Activated CD4-positive, alpha-beta memory T cell treated with anti-CD3 and anti-CD28 coated beads for 36 hours (primary cell): Measurements from ENCODE around the gene FAM117A. TPM values are rescaled to one million over a fixed set of nuclear protein-coding genes. Genes with fewer than 3 reads are reported as not detected.
"Not testable (repeated sequence)": the region's sequence is repeated elsewhere in the genome, so short reads cannot be mapped to it uniquely, and the experiment has no call there.

ENCODE experiments used
- CTCF ChIA-PET: fragments of 350-600 bp; sonication (Branson Sonifier 250); formaldehyde crosslinking; loops from one replicate; lab custom pipeline; 2021; ENCODE audit warnings: antibody characterized with exemption, inconsistent platforms; lab: Charles Lee
- POLR2A ChIA-PET: fragments of 350-600 bp; sonication (Branson Sonifier 250); formaldehyde crosslinking; loops from one replicate; lab custom pipeline; 2021; ENCODE audit warnings: antibody characterized with exemption; lab: Charles Lee
- DNase-seq: peaks from one replicate; pipeline ENCODE4 v3.0.0-alpha.2; 2020
- H3K27ac Mint-ChIP-seq: one replicate; pipeline ENCODE4 v1.8.0; 2021; ENCODE audit warnings: mixed read lengths
- H3K27me3 Mint-ChIP-seq: one replicate; pipeline ENCODE4 v1.8.0; 2021; ENCODE audit warnings: mixed read lengths
- H3K36me3 Mint-ChIP-seq: one replicate; pipeline ENCODE4 v1.8.0; 2021; ENCODE audit warnings: mixed read lengths
- H3K4me1 Mint-ChIP-seq: one replicate; pipeline ENCODE4 v1.8.0; 2021; ENCODE audit warnings: low read depth, mixed read lengths
- H3K4me3 Mint-ChIP-seq: one replicate; pipeline ENCODE4 v1.8.0; 2021; ENCODE audit warnings: mild to moderate bottlenecking, mixed read lengths
- H3K9me3 Mint-ChIP-seq: one replicate; pipeline ENCODE4 v1.8.0; 2021; ENCODE audit warnings: mixed read lengths
- intact Hi-C: fragments of 100-400 bp; cut with micrococcal nuclease; formaldehyde crosslinking; loops from one replicate; pipeline ENCODE4 v1.15.1; 2023
- total RNA-seq, 2 experiments: library from RNA; stranded (reverse); gene quantifications; one replicate each; pipeline ENCODE4 v1.2.3, GENCODE V29; 2021

FAM117A gene
- total RNA-seq, 2 experiments from 2014 or later = 20.9 to 21.6 TPM

DNA sequence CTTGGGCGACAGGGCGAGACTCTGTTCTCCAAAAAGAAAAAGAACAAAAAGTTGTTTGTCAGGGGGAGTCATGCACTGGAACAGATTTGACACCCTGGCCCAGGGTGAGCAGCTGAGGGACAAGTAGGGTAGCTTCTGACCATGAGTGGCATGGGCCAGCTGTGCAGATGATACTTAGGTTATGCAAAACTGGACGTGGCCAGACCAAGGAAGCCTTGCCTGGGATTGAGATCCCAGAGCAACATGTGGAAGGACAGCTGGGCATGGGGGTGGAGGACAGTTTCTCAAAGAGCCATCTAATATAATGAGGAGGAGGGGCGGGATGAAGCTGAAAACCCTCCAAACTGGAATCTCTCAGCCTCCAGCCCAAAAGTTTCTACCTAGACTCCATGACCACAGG is 36.6 kb downstream of the FAM117A start:
- Mint-ChIP-seq H3K4me3 (no peak overlapping the region), H3K9me3 (no peaks in the 10 kb centered on the region), H3K4me1 (peaks cover 56% of the 10 kb centered on the region), H3K36me3 (peaks cover 17% of the 10 kb centered on the region), H3K27ac (no peak overlapping the region), H3K27me3 (no peaks in the 10 kb centered on the region)
- DNase-seq = no peak
- POLR2A ChIA-PET = interaction anchor here (1.3 kb wide), 1 partner anchor 19 kb away, joined by 4 read pairs; the partner anchor contains the start of gene SLC35B1
- intact Hi-C loops = no loop called here
- CTCF ChIA-PET = interaction anchor here (0.6 to 1.5 kb wide), 3 partner anchors 12 to 779 kb away, joined by 3 to 7 read pairs (median 3); partner anchors contain the start of gene SLC35B1

DNA sequence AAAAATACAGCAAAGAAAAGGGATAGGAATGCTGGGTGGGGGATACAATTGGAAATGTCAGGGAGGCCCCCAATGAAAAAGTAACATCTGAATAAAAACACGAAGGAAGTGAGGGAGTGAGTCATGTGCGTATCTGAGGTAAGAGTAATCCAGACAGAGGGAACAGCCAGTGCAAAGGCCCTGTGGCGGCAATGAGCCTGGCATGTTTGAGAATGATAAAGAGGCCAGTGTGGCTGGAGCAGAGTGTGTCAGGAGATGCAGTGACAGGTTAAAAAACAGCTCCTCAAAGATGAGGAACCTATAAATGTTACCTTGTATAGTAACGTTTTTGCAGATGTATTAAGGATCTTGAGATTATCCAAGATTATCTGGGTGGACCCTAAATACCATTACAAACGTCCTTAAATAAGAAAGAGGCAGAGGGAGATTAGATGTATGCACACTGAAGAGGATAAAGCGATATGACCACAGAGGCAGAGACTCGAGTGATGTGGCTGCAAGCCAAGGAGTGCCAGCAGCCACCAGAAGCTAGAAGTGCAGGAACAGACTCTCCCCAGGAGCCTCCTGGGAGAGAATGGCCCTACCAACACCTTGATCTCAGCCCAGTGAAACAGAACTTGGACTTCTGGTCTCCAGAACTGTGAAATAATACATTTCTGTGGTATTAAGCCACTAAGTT is 38.3 kb downstream of the FAM117A start:
- Mint-ChIP-seq H3K27ac (no peak overlapping the region), H3K27me3 (no peaks in the 10 kb centered on the region), H3K4me3 (no peak overlapping the region), H3K36me3 (peaks cover 15% of the 10 kb centered on the region), H3K9me3 (no peaks in the 10 kb centered on the region), H3K4me1 (peaks cover 41% of the 10 kb centered on the region)
- no peak for DNase-seq
- intact Hi-C loops = no loop called here
- POLR2A ChIA-PET = interaction anchor here (0.7 kb wide), 1 partner anchor 103 kb away, joined by 3 read pairs; no protein-coding TSS in a partner anchor
- CTCF ChIA-PET = no interaction called here

- H3K27me3 Mint-ChIP-seq, H3K9me3 Mint-ChIP-seq, DNase-seq, intact Hi-C loops, H3K4me3 Mint-ChIP-seq, H3K27ac Mint-ChIP-seq: not testable (repeated sequence)
- Mint-ChIP-seq H3K36me3 (peaks cover 22% of the 10 kb centered on the region), H3K4me1 (peaks cover 32% of the 10 kb centered on the region)
- POLR2A ChIA-PET = interaction anchor here (1.2 kb wide), 1 partner anchor 9 kb away, joined by 4 read pairs; no protein-coding TSS in a partner anchor
- CTCF ChIA-PET = interaction anchor here (1.2 kb wide), 1 partner anchor 15 kb away, joined by 4 read pairs; no protein-coding TSS in a partner anchor
These were observed 39.4 kb downstream of the FAM117A start for GRCh38 chr17:49724552-49724951.

GRCh38 chr17:49723423-49723822 is 40.5 kb downstream of the FAM117A start:
- intact Hi-C loops = no loop called here
- Mint-ChIP-seq H3K36me3 (peaks cover 24% of the 10 kb centered on the region), H3K4me3 (no peak overlapping the region), H3K27ac (no peak overlapping the region), H3K27me3 (no peaks in the 10 kb centered on the region), H3K4me1 (peaks cover 23% of the 10 kb centered on the region), H3K9me3 (no peaks in the 10 kb centered on the region)
- CTCF ChIA-PET = interaction anchor here (1.2 kb wide), 1 partner anchor 14 kb away, joined by 4 read pairs; no protein-coding TSS in a partner anchor
- DNase-seq = no peak
- POLR2A ChIA-PET = interaction anchor here (1.2 kb wide), 1 partner anchor 8 kb away, joined by 4 read pairs; no protein-coding TSS in a partner anchor

DNA sequence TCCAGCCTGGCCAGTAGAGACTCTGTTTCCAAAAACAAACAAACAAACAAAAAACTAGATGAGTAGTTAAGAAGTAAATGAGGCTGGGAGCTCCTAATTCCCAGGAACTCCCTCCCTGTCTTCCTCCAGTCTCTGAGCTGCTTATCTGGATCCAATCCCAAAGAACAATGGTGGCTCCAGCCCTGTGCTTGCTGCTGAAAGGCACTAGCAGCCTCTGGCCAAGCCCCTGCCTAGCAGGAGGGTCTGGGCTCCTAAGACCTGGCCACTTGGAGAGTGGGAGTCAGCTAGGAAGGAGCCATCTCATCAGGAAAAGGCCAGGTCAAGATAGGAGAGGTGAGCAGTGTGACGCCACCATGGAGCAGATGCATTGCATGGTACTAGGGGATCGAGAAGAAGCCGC is 41.9 kb downstream of the FAM117A start:
- peaks cover 27% of the 10 kb centered on the region for H3K4me1 Mint-ChIP-seq
- H3K27ac Mint-ChIP-seq = peak overlapping the region; percentile 39
- no peak overlapping the region for H3K4me3 Mint-ChIP-seq
- no peaks in the 10 kb centered on the region for H3K9me3 Mint-ChIP-seq
- DNase-seq = no peak
- H3K27me3 Mint-ChIP-seq = no peaks in the 10 kb centered on the region
- intact Hi-C loops = no loop called here
- POLR2A ChIA-PET = no interaction called here
- H3K36me3 Mint-ChIP-seq = peaks cover 37% of the 10 kb centered on the region
- CTCF ChIA-PET = interaction anchor here (0.5 to 1.7 kb wide), 2 partner anchors 14 to 39 kb away, joined by 3 to 5 read pairs; partner anchors contain the start of gene SLC35B1

DNA sequence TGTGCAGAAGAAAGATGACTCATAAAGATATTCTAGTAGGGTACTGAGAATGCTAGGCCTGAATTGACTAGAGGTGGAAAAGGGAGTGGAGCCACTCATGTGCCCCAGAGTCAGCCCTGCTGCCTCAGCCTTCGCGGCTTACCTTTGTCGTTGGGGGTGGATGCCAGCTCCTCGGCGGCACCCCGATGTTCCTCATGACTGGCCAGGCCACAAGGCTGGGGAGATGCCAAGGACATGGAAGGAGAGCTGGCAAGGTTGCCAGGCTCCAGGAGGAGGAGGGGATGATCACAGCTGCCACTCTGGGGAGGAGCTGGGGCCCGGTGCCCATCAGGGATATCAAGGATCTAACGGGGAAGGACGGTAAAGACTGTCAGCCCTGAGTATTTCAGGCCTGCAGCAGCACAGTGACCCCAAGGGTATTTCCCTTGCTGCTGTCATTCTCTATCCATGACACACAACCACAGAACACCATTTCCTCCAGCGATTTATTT is 46.5 kb downstream of the FAM117A start:
- intact Hi-C loops = loop anchor here (1.0 kb wide), 2 partner anchors 9 to 22 kb away; no protein-coding TSS in a partner anchor
- Mint-ChIP-seq H3K27ac (peak overlapping the region; percentile 97), H3K9me3 (no peaks in the 10 kb centered on the region), H3K27me3 (no peaks in the 10 kb centered on the region), H3K4me1 (peaks cover 43% of the 10 kb centered on the region), H3K36me3 (peaks cover 53% of the 10 kb centered on the region), H3K4me3 (peak overlapping the region; percentile 41)
- DNase-seq = peak; percentile 77
- ChIA-PET POLR2A (interaction anchor here (0.6 to 4.7 kb wide), 10 partner anchors 10 to 392 kb away, joined by 3 to 50 read pairs (median 4); partner anchors contain the start of genes FAM117A and SLC35B1), CTCF (interaction anchor here (0.7 to 4.7 kb wide), 5 partner anchors 10 to 99 kb away, joined by 3 to 40 read pairs (median 21); partner anchors contain the start of gene SLC35B1)

DNA sequence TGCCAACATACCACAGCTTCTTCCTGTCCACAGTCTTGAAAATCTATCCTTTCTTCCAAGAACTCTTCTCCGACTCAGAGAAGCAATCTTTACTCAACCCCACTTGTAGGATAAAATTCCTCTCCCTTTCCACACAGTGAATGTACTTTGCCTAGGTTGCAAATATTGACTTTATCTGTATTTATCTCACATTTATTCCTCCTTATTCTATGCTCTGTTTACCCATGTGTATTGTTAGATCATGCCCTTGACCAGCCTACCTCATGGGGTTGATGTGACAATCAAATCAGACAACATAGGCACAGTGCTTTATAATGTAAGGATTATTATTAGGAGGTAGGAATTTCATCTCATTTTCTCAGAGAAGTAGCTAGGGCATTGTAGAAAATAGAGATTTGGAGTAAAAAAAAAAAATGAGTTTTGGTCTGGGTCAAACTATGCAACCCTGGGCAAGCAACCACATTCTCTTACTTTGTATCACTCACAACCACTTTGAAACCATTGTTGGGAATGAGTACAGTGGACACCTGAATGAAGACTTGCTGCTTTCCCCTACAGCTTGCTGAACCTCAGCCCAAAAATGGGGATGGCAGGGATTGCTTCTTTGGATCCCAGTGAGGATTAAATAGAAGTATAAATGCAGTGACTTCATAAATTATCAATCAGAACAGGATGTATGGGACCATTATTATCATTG is 47.1 kb downstream of the FAM117A start:
- Mint-ChIP-seq H3K4me3 (no peak overlapping the region), H3K9me3 (no peaks in the 10 kb centered on the region), H3K27me3 (no peaks in the 10 kb centered on the region), H3K4me1 (peaks cover 43% of the 10 kb centered on the region), H3K27ac (peak overlapping the region; percentile 97), H3K36me3 (peaks cover 56% of the 10 kb centered on the region)
- POLR2A ChIA-PET = interaction anchor here (1.1 to 4.7 kb wide), 11 partner anchors 9 to 375 kb away, joined by 3 to 50 read pairs (median 4); partner anchors contain the start of genes FAM117A and SLC35B1
- CTCF ChIA-PET = interaction anchor here (0.7 to 4.7 kb wide), 9 partner anchors 9 to 280 kb away, joined by 3 to 40 read pairs (median 6); partner anchors contain the start of genes FAM117A and SLC35B1
- DNase-seq = no peak
- intact Hi-C loops = loop anchor here (1.0 kb wide), 2 partner anchors 9 to 22 kb away; no protein-coding TSS in a partner anchor

GRCh38 chr17:49715717-49716279 is 48.1 kb downstream of the FAM117A start:
- intact Hi-C loops = loop anchor here (1.0 kb wide), 4 partner anchors 19 to 73 kb away; partner anchors contain the start of genes FAM117A and KAT7
- H3K4me1 Mint-ChIP-seq = peaks cover 43% of the 10 kb centered on the region
- CTCF ChIA-PET = interaction anchor here (0.7 to 4.7 kb wide), 25 partner anchors 8 to 281 kb away, joined by 3 to 40 read pairs (median 4); partner anchors contain the start of genes FAM117A, SLC35B1 and TAC4
- H3K9me3 Mint-ChIP-seq = no peaks in the 10 kb centered on the region
- DNase-seq = peak; percentile 74
- H3K4me3 Mint-ChIP-seq = peak overlapping the region; percentile 27
- POLR2A ChIA-PET = interaction anchor here (1.0 to 4.7 kb wide), 10 partner anchors 8 to 73 kb away, joined by 3 to 50 read pairs (median 8); partner anchors contain the start of genes FAM117A, KAT7 and SLC35B1
- H3K36me3 Mint-ChIP-seq = peaks cover 55% of the 10 kb centered on the region
- peak overlapping the region; percentile 97 for H3K27ac Mint-ChIP-seq
- no peaks in the 10 kb centered on the region for H3K27me3 Mint-ChIP-seq

- POLR2A ChIA-PET = interaction anchor here (0.9 to 4.7 kb wide), 11 partner anchors 9 to 80 kb away, joined by 3 to 50 read pairs (median 7); partner anchors contain the start of genes FAM117A and KAT7
- Mint-ChIP-seq H3K9me3 (no peaks in the 10 kb centered on the region), H3K4me1 (peaks cover 43% of the 10 kb centered on the region), H3K4me3 (peak overlapping the region; percentile 27), H3K27me3 (no peaks in the 10 kb centered on the region), H3K27ac (peak overlapping the region; percentile 97), H3K36me3 (peaks cover 54% of the 10 kb centered on the region)
- CTCF ChIA-PET = interaction anchor here (0.7 to 4.7 kb wide), 26 partner anchors 8 to 282 kb away, joined by 3 to 40 read pairs (median 4); partner anchors contain the start of genes FAM117A, SLC35B1 and TAC4
- peak; percentile 70 for DNase-seq
- intact Hi-C loops = loop anchor here (1.0 kb wide), 4 partner anchors 19 to 73 kb away; partner anchors contain the start of genes FAM117A and KAT7
These were observed 48.7 kb downstream of the FAM117A start for GRCh38 chr17:49715216-49715615.

GRCh38 chr17:49708515-49709183 is 55.3 kb downstream of the FAM117A start:
- CTCF ChIA-PET = interaction anchor here (0.6 to 24.6 kb wide), 38 partner anchors 8 to 301 kb away, joined by 3 to 564 read pairs (median 4); partner anchors contain the start of genes FAM117A, KAT7, NXPH3 and SPOP
- Mint-ChIP-seq H3K9me3 (no peaks in the 10 kb centered on the region), H3K36me3 (peaks cover 25% of the 10 kb centered on the region), H3K27me3 (no peaks in the 10 kb centered on the region), H3K4me3 (peak overlapping the region; percentile 91), H3K4me1 (peaks cover 44% of the 10 kb centered on the region), H3K27ac (peak overlapping the region; percentile 98)
- POLR2A ChIA-PET = interaction anchor here (0.6 to 2.5 kb wide), 12 partner anchors 12 to 79 kb away, joined by 3 to 20 read pairs (median 4); partner anchors contain the start of genes FAM117A and KAT7
- DNase-seq = peak; percentile 58
- intact Hi-C loops = loop anchor here (1.0 to 10.0 kb wide), 10 partner anchors 9 to 286 kb away; partner anchors contain the start of genes DLX3, FAM117A, KAT7 and SPOP
